Measurements from ENCODE around the gene TECPR2.

Gene TECPR2

DNA sequence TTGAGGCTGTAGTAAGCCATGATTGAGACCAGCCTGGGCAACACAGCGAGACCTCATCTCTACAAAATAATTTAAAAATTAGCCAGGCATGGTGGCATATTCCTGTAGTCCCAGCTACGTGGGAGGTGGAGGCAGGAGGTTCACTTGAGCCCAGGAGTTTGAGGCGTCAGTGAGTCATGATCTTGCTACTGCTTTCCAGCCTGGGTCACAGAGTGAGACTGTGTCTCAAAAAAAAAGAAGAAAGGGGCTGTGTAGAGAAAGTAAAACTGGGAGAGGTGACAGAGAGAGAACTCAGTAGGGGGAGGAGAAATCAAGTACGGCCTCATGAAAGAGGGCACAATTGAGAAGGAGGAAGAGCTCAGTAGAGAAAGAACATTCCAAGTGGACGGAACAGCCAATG, 12.4 kb downstream of the TECPR2 start:
- DNase-seq = no peak

- DNase-seq = no peak
Observed at GRCh38 chr14:102377696-102378095, 15.0 kb downstream of the TECPR2 start.

GRCh38 chr14:102378830-102379229, 16.1 kb downstream of the TECPR2 start:
- no peak for DNase-seq

DNA sequence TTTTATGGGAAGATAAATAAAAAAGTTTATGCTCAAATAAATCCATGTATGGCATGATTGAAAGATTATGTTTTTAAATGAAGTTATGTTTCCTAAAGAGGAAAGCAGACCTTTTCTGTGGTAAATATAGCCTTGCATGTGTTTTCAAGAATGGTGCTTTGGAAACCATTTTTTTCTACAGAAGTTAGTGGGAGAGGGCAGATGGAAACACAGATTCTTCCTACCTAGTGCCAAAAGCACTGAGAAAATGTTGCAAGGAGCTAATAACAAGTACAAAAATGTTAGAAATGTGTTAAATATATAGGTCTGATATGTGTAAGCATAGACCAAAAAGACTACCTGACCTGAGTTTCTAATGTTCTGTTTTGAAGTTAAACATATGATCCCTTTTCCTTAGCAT, 24.3 kb downstream of the TECPR2 start:
- no peak for DNase-seq

DNA sequence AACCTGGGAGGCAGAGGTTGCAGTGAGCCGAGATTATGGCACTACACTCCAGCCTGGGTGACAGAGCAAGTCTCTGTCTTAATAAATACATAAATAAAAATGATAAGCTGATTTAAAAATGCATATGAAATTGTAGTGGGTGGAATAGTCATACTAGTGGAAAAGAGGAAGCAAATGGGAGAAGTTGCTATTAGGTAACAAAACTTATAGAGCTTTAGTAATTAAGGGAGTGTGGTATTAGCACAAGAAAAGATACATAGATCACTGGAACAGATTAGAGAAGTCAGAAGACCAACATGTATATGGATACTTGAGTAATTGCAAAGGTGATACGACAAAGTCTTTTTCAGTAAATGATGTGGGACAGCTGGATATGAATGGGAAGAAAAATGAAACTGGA, 26.5 kb downstream of the TECPR2 start:
- DNase-seq = no peak

- no peak for DNase-seq
Observed at GRCh38 chr14:102390064-102390855, 27.5 kb downstream of the TECPR2 start.

DNA sequence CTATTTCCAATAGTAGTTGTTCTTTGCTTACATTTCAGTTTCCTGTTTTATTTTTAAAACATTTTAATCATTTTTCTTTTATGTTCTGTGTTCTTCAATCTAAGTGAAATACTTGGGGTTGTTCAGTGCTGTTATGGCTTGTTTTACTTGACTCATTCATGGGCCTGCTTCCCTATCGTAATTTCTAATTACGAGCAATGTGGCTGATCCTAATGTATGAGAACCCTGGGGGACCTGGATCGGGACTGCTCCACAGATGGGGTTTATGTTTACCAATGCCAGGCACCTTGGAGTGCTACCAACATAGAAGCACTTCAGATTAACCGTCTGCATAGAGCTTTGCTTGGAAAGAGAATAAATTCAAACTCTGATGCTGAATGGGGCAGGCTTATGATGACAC, 29.8 kb downstream of the TECPR2 start:
- peak in 1 of 2 experiments; percentile 68 for DNase-seq

DNA sequence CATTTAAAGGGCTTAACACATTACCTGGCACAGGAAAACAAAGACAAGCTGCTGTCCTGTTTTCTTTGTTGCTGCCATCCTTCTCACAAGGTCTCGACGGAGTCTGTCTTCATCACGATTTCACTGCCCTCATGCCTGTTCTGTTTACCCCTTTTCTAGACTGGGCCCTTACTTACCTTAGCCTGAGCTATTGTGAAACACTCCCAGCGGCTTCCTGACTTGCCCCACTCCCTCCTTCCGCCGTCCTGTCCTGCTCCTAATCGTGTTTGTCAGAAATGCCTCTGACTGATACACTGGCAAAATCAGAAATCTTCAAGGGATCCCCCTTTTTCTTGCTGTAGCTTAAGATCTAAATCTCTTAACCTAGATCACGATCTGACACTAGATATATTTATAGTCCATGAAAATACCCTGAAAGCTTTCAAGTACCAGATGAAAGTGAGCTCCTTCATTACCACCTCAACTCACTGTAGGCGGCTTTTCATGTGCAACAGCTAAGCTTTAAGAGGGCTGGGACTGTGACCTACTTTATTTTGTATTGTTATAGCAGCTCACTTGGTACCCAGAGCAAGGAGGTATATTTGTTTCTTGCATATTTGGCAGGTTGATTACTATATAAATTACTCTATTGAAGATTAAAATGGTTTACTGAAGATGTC, 32.1 kb downstream of the TECPR2 start:
- no peak for DNase-seq

GRCh38 chr14:102396521-102396920, 33.8 kb downstream of the TECPR2 start:
- no peak for DNase-seq

GRCh38 chr14:102403028-102403427, 40.3 kb downstream of the TECPR2 start:
- no peak for DNase-seq

DNA sequence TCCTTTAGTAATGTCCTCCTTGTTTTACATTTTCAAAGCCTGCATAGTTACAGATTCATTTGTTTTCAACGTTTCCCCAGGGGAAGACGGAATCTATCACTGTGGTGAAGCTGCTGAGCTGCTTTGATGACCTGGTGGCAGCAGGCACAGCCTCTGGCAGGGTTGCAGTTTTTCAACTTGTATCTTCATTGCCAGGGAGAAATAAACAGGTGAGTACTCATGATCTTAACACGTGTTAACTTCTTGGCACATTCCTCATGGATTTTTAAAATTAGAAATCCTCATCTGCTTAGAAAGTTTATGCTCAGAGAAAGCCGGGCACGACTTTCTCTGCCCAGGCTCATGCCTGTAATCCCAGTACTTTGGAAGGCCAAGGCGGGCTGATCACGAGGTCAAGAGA, 44.5 kb downstream of the TECPR2 start:
- no peak for DNase-seq

- no peak for DNase-seq
Observed at GRCh38 chr14:102408724-102409123, 46.0 kb downstream of the TECPR2 start.

DNA sequence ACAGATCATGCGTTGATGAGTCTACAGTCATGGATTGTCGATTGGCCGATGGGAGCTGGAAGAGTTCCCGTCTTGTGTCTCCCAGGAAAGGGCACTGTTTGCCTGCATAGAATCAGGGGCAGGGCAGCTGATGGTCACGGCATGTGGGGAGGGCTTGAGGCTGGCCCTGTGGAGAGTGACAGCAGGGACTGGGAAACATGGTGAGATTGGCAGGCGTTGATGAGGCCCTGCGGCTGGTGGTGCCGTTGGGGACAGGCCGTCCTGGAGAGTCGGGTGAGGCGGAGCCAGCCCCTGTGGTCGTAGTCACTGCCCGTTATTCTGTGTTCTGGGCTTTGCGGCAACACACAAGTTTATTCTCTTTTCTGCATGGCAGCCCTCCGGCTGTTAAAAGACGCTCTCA, 52.9 kb downstream of the TECPR2 start:
- DNase-seq = no peak

DNA sequence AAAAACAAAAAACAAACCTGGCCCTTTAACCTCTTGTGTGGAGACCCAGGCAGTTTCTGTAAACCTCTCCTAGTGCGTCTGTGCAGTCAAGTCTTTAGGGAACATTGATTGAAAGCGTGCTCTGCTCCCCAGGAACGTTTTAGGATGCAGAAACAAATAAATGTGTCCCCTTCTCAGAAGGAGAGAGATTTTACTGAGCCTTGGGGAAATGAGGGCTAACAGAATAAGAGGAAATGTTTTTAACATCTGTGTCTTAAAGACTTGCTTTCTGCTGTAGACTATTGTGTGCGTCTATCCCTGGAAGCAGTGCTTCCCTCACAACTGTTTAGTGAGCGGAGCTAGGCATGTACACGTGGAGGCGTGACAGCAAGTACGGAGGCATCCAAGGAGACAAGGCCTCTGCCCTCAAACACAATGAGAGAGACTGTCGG, 54.3 kb downstream of the TECPR2 start:
- no peak for DNase-seq

GRCh38 chr14:102417646-102418045, 54.9 kb downstream of the TECPR2 start:
- no peak for DNase-seq

DNA sequence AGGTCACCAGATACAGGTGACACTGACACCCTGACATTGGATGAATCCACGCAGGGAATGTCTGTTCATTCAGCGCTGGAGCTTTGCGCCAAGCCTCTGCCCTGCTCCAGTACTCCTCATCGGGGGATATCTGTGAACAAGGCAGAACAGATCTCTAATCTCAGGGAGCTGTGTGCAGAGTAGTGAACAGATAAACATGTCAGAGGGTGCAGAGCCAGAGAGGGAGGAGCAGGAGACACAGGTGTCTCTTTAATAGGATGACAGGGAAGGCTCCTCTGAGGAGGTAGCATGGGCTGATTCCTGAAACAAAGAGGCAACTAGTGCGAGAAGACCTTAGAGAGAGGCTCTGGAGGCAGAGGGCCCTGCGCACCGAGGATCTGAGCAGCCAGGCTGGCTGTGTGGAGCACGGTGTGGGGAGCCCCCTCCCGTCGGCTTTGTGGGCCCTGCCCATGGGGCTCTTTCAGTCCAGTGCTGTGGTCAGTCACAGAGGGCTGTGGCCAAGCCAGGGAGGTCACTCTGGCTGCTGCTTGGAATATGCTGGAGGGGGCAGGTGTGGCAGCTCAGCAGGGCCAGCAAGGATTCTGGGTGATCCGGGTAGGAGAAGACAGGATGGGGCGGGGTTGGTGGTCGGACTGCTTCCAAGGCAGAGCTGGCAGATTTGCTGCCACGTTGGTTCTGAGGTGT, 55.6 kb downstream of the TECPR2 start:
- DNase-seq = no peak

DNA sequence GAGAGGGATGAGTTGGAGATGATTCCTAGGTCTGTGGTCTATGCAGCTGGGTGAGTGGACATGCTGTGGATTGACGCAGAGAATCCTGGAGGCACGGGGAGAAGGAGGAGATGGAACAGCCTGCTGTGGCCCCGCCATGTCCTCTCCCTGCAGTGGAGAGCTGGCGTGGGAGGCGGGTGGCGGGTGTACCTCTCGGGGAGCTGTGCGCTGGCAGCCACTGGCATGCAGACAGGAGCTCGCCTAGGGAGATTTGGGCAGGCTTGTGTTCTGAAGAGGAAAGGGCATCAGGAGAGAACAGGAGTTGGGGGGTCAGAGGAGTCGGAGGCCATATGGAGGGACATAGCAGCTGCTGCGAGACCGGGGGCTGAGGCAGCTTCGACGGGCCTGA, 56.1 kb downstream of the TECPR2 start:
- DNase-seq = no peak

DNA sequence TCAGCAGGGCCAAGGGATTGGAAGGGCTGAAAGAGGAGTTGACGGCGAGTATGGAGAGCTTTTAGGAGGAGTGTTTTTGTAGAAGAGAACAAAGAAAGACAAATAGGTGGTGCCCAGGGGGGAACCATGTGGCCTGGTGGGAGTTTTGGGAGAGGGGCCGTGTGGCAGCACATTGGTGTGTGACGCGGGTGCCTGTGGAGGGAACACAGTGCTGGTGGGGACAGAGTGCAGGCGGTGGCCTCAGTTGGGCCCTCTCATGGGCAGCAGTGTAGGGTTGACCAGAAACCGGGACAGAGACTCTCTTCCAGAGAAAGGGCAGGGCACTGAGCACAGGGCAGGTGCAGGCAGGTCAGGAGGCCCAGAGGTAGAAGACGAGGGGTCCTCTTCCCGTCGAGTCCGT, 56.5 kb downstream of the TECPR2 start:
- DNase-seq = no peak

- no peak for DNase-seq
Observed at GRCh38 chr14:102419716-102420115, 57.0 kb downstream of the TECPR2 start.

GRCh38 chr14:102421411-102422057, 58.8 kb downstream of the TECPR2 start:
- DNase-seq = no peak

- DNase-seq = no peak
Observed at GRCh38 chr14:102424520-102424919, 61.8 kb downstream of the TECPR2 start.

- DNase-seq = no peak
Observed at GRCh38 chr14:102424923-102425322, 62.2 kb downstream of the TECPR2 start.

DNA sequence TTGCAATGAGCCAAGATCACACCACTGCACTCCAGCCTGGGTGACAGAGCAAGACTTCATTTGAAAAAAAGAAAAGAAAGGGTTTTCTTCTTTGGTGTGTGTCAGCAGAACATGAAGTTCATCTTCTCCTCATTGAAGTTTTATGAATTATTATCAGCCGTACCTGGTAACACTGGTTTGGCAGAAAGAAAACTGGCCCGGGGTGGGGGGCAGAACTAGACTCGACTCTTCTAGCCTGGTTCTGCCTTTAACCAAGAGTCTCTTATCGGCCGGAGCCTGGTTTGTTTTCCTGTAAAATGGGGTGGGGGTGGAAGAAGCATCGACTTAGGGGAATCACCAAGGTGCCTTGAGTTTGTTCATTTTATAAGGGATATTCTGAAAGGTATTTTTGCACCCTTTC, 64.1 kb downstream of the TECPR2 start:
- no peak for DNase-seq

- DNase-seq = no peak
Observed at GRCh38 chr14:102427642-102428041, 64.9 kb downstream of the TECPR2 start.

Measured in NCI-H2081 (cell line).